ENCODE data around the gene TRIM60. TPM values are rescaled to one million over a fixed set of nuclear protein-coding genes. Genes with fewer than 3 reads are reported as not detected.

The TRIM60 gene
- total RNA-seq: not detected in 2 replicates

DNA sequence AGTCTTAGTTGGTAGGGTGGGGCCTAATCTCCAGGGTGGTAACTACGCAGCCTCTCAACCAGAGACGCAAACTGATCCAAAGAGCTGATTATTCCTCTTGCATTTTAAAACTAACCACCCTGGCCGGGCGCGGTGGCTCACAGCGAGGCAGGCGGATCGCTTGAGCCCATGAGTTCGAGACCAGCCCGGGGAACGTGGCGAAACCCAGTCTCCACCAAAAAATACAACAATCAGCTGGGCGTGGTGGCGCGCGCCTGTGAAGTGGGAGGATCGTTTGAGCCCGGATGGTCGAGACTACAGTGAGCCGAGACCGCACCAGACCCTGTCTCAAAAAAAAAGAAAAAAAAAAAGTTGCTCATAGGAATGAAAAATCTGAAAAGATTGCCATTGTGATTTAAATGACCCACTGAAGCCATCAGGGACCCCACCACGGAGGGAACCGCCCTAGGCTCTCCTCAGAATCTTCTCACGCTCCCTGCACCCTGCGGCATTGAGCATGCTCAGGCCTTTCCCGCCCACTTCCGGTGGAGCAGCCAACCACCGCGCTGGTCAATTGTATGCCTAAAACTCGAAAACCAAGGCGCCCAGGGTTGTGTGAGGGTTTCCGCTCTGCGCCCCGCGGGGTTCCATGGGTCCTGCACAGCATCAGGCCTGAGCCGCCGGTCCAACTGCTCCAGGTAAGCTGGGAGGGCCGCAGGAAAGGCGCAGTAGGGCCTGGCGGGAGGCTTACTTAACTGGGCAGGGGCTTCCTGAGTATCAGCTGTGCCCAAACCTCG is at the start of gene TRIM60:
TSS of gene TRIM60 (plus strand) at position 564 of the 776 bp plus-strand sequence. CDS start 8,074 bp downstream, outside the sequence.

DNA sequence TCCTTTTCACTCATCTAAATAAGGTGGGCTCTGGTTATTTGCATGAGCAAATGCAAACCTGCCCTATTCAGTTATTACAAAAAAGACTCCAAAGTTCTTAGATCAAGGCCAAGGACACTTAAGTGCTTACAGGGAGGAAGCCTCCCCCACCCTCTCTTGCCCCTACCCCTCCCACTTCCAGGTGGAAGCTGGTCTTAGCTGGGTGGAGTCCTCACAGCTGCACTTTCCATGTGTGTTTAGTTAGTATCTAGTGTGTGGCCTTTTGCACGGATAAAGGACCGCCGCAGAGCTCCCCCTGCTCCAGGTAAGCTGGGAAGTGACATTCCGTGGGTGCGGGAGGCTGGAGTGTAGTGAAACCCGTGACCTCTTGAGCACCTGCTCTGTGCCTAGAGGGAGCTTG is 21.8 kb downstream of the TRIM60 start, which contains the start of gene TRIM75:
TSS of gene TRIM75 (plus strand) at position 222 of the 400 bp plus-strand sequence. CDS start 5,282 bp downstream, outside the sequence.

Other genes starting within 250 kb of the TRIM60 start
- not detected in 2 replicates for gene APELA, start 154.8 kb upstream of the TRIM60 start, total RNA-seq
- gene TRIM61, start 54.3 kb upstream of the TRIM60 start, total RNA-seq: under 0.01 TPM in 1 of 2 replicates, not detected in the other
- not detected in 2 replicates for gene TRIM75, start 21.9 kb downstream of the TRIM60 start, total RNA-seq
- 4.9 and 13.8 TPM in 2 replicates for gene TMEM192, start 80.9 kb downstream of the TRIM60 start, total RNA-seq
- gene KLHL2, start 175.6 kb downstream of the TRIM60 start, total RNA-seq: 32.2 and 41.5 TPM in 2 replicates